Measurements from ENCODE around the gene CHCHD3.

- TF ChIP-seq TSHZ2 (CRISPR knock-in tag; IDR thresholded peaks at IDR 0.05) = no peak
- TF ChIP-seq BACH2 (CRISPR knock-in tag; IDR thresholded peaks at IDR 0.05; ENCODE audit: borderline replicate concordance) = no peak
- TF ChIP-seq CREB5 (CRISPR knock-in tag; IDR thresholded peaks at IDR 0.05; ENCODE audit: low read depth) = no peak
- no peak for TF ChIP-seq ISL1 (CRISPR knock-in tag; IDR thresholded peaks at IDR 0.05)
These were observed 146.3 kb downstream of the CHCHD3 start for GRCh38 chr7:132935608-132936007.

Data from SK-N-SH treated with all-trans-retinoic acid at 6 μM for 48 hours (cell line).